Measurements from ENCODE around the gene GTF3C4. TPM values are rescaled to one million over a fixed set of nuclear protein-coding genes. Genes with fewer than 3 reads are reported as not detected.

Gene GTF3C4
- polyA plus RNA-seq, 1 donor from 2014 or later, result 11.1 TPM

DNA sequence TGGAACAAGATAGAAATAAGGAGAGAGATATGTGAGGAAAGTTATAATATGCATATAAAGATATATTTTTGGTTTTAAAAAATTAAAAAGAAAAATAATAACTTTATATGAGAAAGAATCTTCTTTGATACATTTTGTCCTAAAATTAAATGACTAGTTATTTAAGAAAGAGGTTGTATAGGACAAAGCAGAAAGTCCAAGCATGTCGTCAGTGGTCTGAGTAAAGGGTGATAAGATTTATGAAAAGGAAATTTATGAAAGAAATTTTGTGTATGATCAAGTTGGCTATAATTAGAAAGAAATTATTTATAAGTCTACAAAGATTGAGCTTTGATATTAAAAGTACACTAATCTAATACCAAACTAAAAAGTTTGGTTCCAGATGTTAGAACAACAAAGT is 32.0 kb downstream of the GTF3C4 start:
- Histone ChIP-seq H3K4me3 (ENCODE audit: low read length) (no peak overlapping the region), H3K4me2 (ENCODE audit: low read length) (no peak overlapping the region), H2AFZ (ENCODE audit: low read depth, low read length) (no peak overlapping the region), H3K27ac (ENCODE audit: low read length) (no peak overlapping the region), H3K9ac (ENCODE audit: low read length) (no peak overlapping the region), H3K27me3 (ENCODE audit: insufficient read depth, low read depth, low read length) (no peaks in the 10 kb centered on the region), H3F3A (ENCODE audit: insufficient read depth, low read length, poor library complexity, severe bottlenecking) (no peaks in the 10 kb centered on the region), H3K36me3 (ENCODE audit: insufficient read depth, low read length) (no peaks in the 10 kb centered on the region), H4K20me1 (ENCODE audit: insufficient read depth) (no peaks in the 10 kb centered on the region), H3K9me3 (ENCODE audit: low read length) (peaks cover 9% of the 10 kb centered on the region), H3K79me2 (replicated peaks; ENCODE audit: insufficient read depth, low read length) (no peaks in the 10 kb centered on the region), H3K9me2 (ENCODE audit: insufficient read depth, low read length) (no peaks in the 10 kb centered on the region)
- TF ChIP-seq MXI1 (conservative IDR thresholded peaks at IDR 0.05; ENCODE audit: poor library complexity, severe bottlenecking) (no peak), RAD21 (conservative IDR thresholded peaks at IDR 0.05) (no peak), TAF1 (IDR thresholded peaks at IDR 0.05; ENCODE audit: low read depth) (no peak)

DNA sequence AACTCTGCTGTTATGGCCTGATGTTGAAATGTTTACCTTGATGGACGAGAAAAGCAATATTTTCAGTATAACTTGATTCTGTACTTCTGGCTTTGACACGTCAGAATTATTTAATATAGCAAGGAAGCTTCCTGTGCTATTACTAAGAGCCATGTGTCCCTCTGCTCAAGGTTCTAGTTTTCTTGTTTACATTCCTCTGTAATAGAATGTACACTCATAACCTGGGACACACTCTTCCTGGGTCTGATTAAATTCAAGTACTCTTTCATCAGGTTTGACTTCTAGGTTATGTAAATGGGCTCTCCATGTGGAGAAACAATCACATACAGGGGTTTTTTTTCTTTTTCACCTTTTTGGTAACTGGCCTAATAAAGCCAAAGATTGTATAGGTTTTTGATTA is 33.1 kb downstream of the GTF3C4 start:
- no peaks in the 10 kb centered on the region for H4K20me1 ChIP-seq (ENCODE audit: insufficient read depth)
- TF ChIP-seq EP300 (conservative IDR thresholded peaks at IDR 0.05; ENCODE audit: poor library complexity, severe bottlenecking) (no peak), MXI1 (conservative IDR thresholded peaks at IDR 0.05; ENCODE audit: poor library complexity, severe bottlenecking) (no peak), TAF1 (IDR thresholded peaks at IDR 0.05; ENCODE audit: low read depth) (no peak), RAD21 (conservative IDR thresholded peaks at IDR 0.05) (no peak), SMC3 (conservative IDR thresholded peaks at IDR 0.05; ENCODE audit: poor library complexity) (no peak), EZH2 (IDR thresholded peaks at IDR 0.05; ENCODE audit: borderline replicate concordance, insufficient read depth, low read length, poor library complexity, severe bottlenecking) (no peak), POLR2AphosphoS5 (IDR thresholded peaks at IDR 0.05) (no peak)
- TF ChIP-seq, protein P1, sequence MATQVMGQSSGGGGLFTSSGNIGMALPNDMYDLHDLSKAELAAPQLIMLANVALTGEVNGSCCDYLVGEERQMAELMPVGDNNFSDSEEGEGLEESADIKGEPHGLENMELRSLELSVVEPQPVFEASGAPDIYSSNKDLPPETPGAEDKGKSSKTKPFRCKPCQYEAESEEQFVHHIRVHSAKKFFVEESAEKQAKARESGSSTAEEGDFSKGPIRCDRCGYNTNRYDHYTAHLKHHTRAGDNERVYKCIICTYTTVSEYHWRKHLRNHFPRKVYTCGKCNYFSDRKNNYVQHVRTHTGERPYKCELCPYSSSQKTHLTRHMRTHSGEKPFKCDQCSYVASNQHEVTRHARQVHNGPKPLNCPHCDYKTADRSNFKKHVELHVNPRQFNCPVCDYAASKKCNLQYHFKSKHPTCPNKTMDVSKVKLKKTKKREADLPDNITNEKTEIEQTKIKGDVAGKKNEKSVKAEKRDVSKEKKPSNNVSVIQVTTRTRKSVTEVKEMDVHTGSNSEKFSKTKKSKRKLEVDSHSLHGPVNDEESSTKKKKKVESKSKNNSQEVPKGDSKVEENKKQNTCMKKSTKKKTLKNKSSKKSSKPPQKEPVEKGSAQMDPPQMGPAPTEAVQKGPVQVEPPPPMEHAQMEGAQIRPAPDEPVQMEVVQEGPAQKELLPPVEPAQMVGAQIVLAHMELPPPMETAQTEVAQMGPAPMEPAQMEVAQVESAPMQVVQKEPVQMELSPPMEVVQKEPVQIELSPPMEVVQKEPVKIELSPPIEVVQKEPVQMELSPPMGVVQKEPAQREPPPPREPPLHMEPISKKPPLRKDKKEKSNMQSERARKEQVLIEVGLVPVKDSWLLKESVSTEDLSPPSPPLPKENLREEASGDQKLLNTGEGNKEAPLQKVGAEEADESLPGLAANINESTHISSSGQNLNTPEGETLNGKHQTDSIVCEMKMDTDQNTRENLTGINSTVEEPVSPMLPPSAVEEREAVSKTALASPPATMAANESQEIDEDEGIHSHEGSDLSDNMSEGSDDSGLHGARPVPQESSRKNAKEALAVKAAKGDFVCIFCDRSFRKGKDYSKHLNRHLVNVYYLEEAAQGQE (IDR thresholded peaks at IDR 0.05; ENCODE audit: borderline replicate concordance), result no peak
- TF ChIP-seq, protein P2, sequence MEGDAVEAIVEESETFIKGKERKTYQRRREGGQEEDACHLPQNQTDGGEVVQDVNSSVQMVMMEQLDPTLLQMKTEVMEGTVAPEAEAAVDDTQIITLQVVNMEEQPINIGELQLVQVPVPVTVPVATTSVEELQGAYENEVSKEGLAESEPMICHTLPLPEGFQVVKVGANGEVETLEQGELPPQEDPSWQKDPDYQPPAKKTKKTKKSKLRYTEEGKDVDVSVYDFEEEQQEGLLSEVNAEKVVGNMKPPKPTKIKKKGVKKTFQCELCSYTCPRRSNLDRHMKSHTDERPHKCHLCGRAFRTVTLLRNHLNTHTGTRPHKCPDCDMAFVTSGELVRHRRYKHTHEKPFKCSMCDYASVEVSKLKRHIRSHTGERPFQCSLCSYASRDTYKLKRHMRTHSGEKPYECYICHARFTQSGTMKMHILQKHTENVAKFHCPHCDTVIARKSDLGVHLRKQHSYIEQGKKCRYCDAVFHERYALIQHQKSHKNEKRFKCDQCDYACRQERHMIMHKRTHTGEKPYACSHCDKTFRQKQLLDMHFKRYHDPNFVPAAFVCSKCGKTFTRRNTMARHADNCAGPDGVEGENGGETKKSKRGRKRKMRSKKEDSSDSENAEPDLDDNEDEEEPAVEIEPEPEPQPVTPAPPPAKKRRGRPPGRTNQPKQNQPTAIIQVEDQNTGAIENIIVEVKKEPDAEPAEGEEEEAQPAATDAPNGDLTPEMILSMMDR (IDR thresholded peaks at IDR 0.05; ENCODE audit: poor library complexity, severe bottlenecking), result no peak
- H2AFZ ChIP-seq (ENCODE audit: low read depth, low read length), result no peak overlapping the region
- H3K27ac ChIP-seq (ENCODE audit: low read length), result no peak overlapping the region
- no peaks in the 10 kb centered on the region for H3K79me2 ChIP-seq (replicated peaks; ENCODE audit: insufficient read depth, low read length)
- H3K9me3 ChIP-seq (ENCODE audit: low read length), result peaks cover 2% of the 10 kb centered on the region
- no peaks in the 10 kb centered on the region for H3F3A ChIP-seq (ENCODE audit: insufficient read depth, low read length, poor library complexity, severe bottlenecking)
- H3K4me3 ChIP-seq (ENCODE audit: low read length), result no peak overlapping the region
- H3K9ac ChIP-seq (ENCODE audit: low read length), result no peak overlapping the region
- H3K36me3 ChIP-seq (ENCODE audit: insufficient read depth, low read length), result no peaks in the 10 kb centered on the region
- H3K27me3 ChIP-seq (ENCODE audit: insufficient read depth, low read depth, low read length), result no peaks in the 10 kb centered on the region
- H3K4me2 ChIP-seq (ENCODE audit: low read length), result no peak overlapping the region
- H3K9me2 ChIP-seq (ENCODE audit: insufficient read depth, low read length), result no peaks in the 10 kb centered on the region

DNA sequence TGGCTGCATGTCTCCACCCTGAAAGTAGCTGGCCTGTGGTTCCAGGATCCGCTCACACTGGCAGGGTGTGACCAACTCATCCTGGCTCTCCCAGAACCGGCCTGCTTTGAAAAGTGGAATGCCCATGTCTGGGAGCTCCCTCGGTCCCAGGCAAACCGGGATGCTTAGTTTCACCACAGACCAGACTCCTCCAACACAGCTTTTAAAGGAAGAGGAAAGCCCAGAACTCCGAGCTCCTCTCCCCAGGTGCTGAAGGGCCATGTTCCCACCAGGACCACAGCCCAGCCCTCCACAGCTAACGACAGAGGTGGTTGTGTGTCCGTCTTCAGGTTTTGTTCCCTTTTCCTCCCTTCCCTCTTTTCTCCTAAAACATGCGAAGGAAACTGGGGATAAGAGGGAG is 38.0 kb downstream of the GTF3C4 start:
- Histone ChIP-seq H3K36me3 (ENCODE audit: insufficient read depth, low read length) (no peaks in the 10 kb centered on the region), H3F3A (ENCODE audit: insufficient read depth, low read length, poor library complexity, severe bottlenecking) (no peaks in the 10 kb centered on the region), H3K27me3 (ENCODE audit: insufficient read depth, low read depth, low read length) (no peaks in the 10 kb centered on the region), H3K4me3 (ENCODE audit: low read length) (no peak overlapping the region), H3K79me2 (replicated peaks; ENCODE audit: insufficient read depth, low read length) (no peaks in the 10 kb centered on the region), H3K9me2 (ENCODE audit: insufficient read depth, low read length) (no peaks in the 10 kb centered on the region), H3K27ac (ENCODE audit: low read length) (no peak overlapping the region), H3K9me3 (ENCODE audit: low read length) (no peaks in the 10 kb centered on the region), H2AFZ (ENCODE audit: low read depth, low read length) (no peak overlapping the region), H4K20me1 (ENCODE audit: insufficient read depth) (no peaks in the 10 kb centered on the region), H3K4me2 (ENCODE audit: low read length) (no peak overlapping the region), H3K9ac (ENCODE audit: low read length) (no peak overlapping the region)
- TF ChIP-seq, protein P2 (IDR thresholded peaks at IDR 0.05; ENCODE audit: poor library complexity, severe bottlenecking), result no peak
- TF ChIP-seq SMC3 (conservative IDR thresholded peaks at IDR 0.05; ENCODE audit: poor library complexity), result no peak
- no peak for TF ChIP-seq RAD21 (conservative IDR thresholded peaks at IDR 0.05)
- TF ChIP-seq, protein P1 (IDR thresholded peaks at IDR 0.05; ENCODE audit: borderline replicate concordance), result no peak
- TF ChIP-seq EP300 (conservative IDR thresholded peaks at IDR 0.05; ENCODE audit: poor library complexity, severe bottlenecking), result no peak
- TF ChIP-seq POLR2AphosphoS5 (IDR thresholded peaks at IDR 0.05), result no peak
- no peak for TF ChIP-seq EZH2 (IDR thresholded peaks at IDR 0.05; ENCODE audit: borderline replicate concordance, insufficient read depth, low read length, poor library complexity, severe bottlenecking)
- TF ChIP-seq MXI1 (conservative IDR thresholded peaks at IDR 0.05; ENCODE audit: poor library complexity, severe bottlenecking), result no peak
